Peyer's patch (tissue), 4 donors: ENCODE measurements around the gene TMEM42.

ENCODE experiments used
- POLR2A ChIP-seq, 2 donors: fragments of 450-650 bp; IDR thresholded peaks; one replicate each; pipeline ENCODE4 v1.5.1; 2017; ENCODE audit warnings: antibody characterized with exemption in 2 of 2, mild to moderate bottlenecking in 2 of 2, moderate library complexity in 2 of 2
- TF ChIP-seq, protein P1 (sequence below), 6 experiments: fragments of 450-650 bp in 4 of 6; fragments of 200-600 bp in 2 of 6; sonication (generic) in 1 of 6; IDR thresholded peaks; one replicate each; pipeline ENCODE4 v1.5.1; 2017 to 2019; ENCODE audit warnings: antibody characterized with exemption in 6 of 6, mild to moderate bottlenecking in 3 of 6, moderate library complexity in 1 of 6

DNA sequence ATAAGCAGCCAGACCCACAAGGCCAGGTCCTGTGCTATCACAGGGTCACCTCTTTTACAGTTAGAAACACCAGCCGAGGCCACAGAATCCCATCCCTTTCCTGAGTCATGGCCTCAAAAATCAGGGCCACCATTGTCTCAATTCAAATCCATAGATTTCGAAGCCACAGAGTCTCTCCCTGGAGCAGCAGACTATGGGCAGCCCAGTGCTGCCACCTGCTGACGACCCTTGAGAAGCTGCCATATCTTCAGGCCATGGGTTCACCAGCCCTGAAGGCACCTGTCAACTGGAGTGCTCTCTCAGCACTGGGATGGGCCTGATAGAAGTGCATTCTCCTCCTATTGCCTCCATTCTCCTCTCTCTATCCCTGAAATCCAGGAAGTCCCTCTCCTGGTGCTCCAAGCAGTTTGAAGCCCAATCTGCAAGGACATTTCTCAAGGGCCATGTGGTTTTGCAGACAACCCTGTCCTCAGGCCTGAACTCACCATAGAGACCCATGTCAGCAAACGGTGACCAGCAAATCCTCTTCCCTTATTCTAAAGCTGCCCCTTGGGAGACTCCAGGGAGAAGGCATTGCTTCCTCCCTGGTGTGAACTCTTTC, 52.3 kb downstream of the TMEM42 start:
- TF ChIP-seq POLR2A (IDR thresholded peaks at IDR 0.05): no peak
- TF ChIP-seq, protein P1, sequence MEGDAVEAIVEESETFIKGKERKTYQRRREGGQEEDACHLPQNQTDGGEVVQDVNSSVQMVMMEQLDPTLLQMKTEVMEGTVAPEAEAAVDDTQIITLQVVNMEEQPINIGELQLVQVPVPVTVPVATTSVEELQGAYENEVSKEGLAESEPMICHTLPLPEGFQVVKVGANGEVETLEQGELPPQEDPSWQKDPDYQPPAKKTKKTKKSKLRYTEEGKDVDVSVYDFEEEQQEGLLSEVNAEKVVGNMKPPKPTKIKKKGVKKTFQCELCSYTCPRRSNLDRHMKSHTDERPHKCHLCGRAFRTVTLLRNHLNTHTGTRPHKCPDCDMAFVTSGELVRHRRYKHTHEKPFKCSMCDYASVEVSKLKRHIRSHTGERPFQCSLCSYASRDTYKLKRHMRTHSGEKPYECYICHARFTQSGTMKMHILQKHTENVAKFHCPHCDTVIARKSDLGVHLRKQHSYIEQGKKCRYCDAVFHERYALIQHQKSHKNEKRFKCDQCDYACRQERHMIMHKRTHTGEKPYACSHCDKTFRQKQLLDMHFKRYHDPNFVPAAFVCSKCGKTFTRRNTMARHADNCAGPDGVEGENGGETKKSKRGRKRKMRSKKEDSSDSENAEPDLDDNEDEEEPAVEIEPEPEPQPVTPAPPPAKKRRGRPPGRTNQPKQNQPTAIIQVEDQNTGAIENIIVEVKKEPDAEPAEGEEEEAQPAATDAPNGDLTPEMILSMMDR (IDR thresholded peaks at IDR 0.05): peak; percentile 31 to 75 (median 68)
